H9 (cell line): ENCODE data around the gene ZNRF1. TPM values are rescaled to one million over a fixed set of nuclear protein-coding genes. Genes with fewer than 3 reads are reported as not detected.

Experiments
- DNase-seq: peaks from one replicate; pipeline ENCODE4 v3.0.0-alpha.2; 2017
- H2AFZ ChIP-seq: one replicate; pipeline ENCODE4 v1.6.1; 2013; ENCODE audit warnings: mild to moderate bottlenecking, low read length, control low read depth, moderate library complexity
- H2AK5ac ChIP-seq: 2 replicates; pipeline ENCODE4 v1.6.1; 2013; ENCODE audit warnings: low read length, control low read depth, mixed read lengths; ENCODE audit not compliant: insufficient read length
- H2BK120ac ChIP-seq: one replicate; pipeline ENCODE4 v1.6.1; 2013; ENCODE audit warnings: low read depth, mild to moderate bottlenecking, low read length, control low read depth, inconsistent platforms; ENCODE audit not compliant: poor library complexity, severe bottlenecking
- H2BK12ac ChIP-seq: 2 replicates; pipeline ENCODE4 v1.6.1; 2013; ENCODE audit warnings: low read length, control low read depth, mixed read lengths, low read depth; ENCODE audit not compliant: insufficient read length
- H2BK15ac ChIP-seq: 2 replicates; pipeline ENCODE4 v1.6.1; 2013; ENCODE audit warnings: low read depth, low read length, control low read depth
- H2BK20ac ChIP-seq: one replicate; pipeline ENCODE4 v1.6.1; 2013; ENCODE audit warnings: low read depth, mild to moderate bottlenecking, low read length, control low read depth, inconsistent platforms; ENCODE audit not compliant: poor library complexity, severe bottlenecking
- H2BK5ac ChIP-seq: 2 replicates; pipeline ENCODE4 v1.6.1; 2013; ENCODE audit warnings: low read length, control low read depth, mixed read lengths; ENCODE audit not compliant: insufficient read length
- H3K14ac ChIP-seq: 2 replicates; pipeline ENCODE4 v1.6.1; 2013; ENCODE audit warnings: low read length, control low read depth; ENCODE audit not compliant: insufficient read depth
- H3K18ac ChIP-seq: 2 replicates; pipeline ENCODE4 v1.6.1; 2013; ENCODE audit warnings: low read depth, mild to moderate bottlenecking, mixed read lengths, low read length, control low read depth; ENCODE audit not compliant: insufficient read length
- H3K23ac ChIP-seq: 2 replicates; pipeline ENCODE4 v1.6.1; 2013; ENCODE audit warnings: low read length, control low read depth, mixed read lengths, low read depth; ENCODE audit not compliant: insufficient read length
- H3K23me2 ChIP-seq: 2 replicates; pipeline ENCODE4 v1.6.1; 2013; ENCODE audit warnings: low read depth, mild to moderate bottlenecking, mixed read lengths, low read length, control low read depth; ENCODE audit not compliant: insufficient read length, poor library complexity, severe bottlenecking
- H3K27ac ChIP-seq: 2 replicates; pipeline ENCODE4 v1.5.1; 2013; ENCODE audit warnings: low read length, control low read depth, mixed read lengths, low read depth; ENCODE audit not compliant: insufficient read length
- H3K27me3 ChIP-seq: 2 replicates; pipeline ENCODE4 v1.6.1; 2013; ENCODE audit warnings: low read length, control low read depth, inconsistent platforms; ENCODE audit not compliant: insufficient read depth
- H3K4ac ChIP-seq: 2 replicates; pipeline ENCODE4 v1.6.1; 2013; ENCODE audit warnings: low read depth, mild to moderate bottlenecking, control low read depth, inconsistent platforms, low read length, moderate library complexity
- H3K4me1 ChIP-seq: 2 replicates; pipeline ENCODE4 v1.6.1; 2013; ENCODE audit warnings: low read length, control low read depth, inconsistent platforms; ENCODE audit not compliant: insufficient read depth
- H3K4me2 ChIP-seq: 2 replicates; pipeline ENCODE4 v1.6.1; 2013; ENCODE audit warnings: low read length, control low read depth, mixed read lengths; ENCODE audit not compliant: insufficient read length, insufficient read depth
- H3K56ac ChIP-seq: 2 replicates; pipeline ENCODE4 v1.6.1; 2013; ENCODE audit warnings: low read depth, mild to moderate bottlenecking, mixed read lengths, low read length, control low read depth; ENCODE audit not compliant: insufficient read length
- H3K79me1 ChIP-seq: 2 replicates; pipeline ENCODE4 v1.6.1; 2013; ENCODE audit warnings: low read depth, mild to moderate bottlenecking, moderate library complexity, low read length, control low read depth, inconsistent platforms; ENCODE audit not compliant: insufficient read depth, poor library complexity, severe bottlenecking
- H3K79me2 ChIP-seq: 2 replicates; pipeline ENCODE4 v1.6.1; 2013; ENCODE audit warnings: low read length, control low read depth, inconsistent platforms; ENCODE audit not compliant: insufficient read depth
- H3K9ac ChIP-seq: 2 replicates; pipeline ENCODE4 v1.6.1; 2013; ENCODE audit warnings: low read length, control low read depth, mixed read lengths; ENCODE audit not compliant: insufficient read length; ENCODE audit errors: extremely low read depth
- H3K9me3 ChIP-seq: one replicate; pipeline ENCODE4 v1.6.1; 2013; ENCODE audit warnings: low read depth, low read length, inconsistent platforms; ENCODE audit not compliant: control insufficient read depth
- H3T11ph ChIP-seq: one replicate; pipeline ENCODE4 v1.6.1; 2013; ENCODE audit warnings: mild to moderate bottlenecking, low read length, control low read depth, inconsistent platforms
- H4K20me1 ChIP-seq: one replicate; pipeline ENCODE4 v1.6.1; 2013; ENCODE audit not compliant: control insufficient read depth, insufficient read length, insufficient read depth
- H4K5ac ChIP-seq: 2 replicates; pipeline ENCODE4 v1.6.1; 2013; ENCODE audit warnings: low read depth, mild to moderate bottlenecking, mixed read lengths, low read length, control low read depth; ENCODE audit not compliant: insufficient read length
- H4K8ac ChIP-seq: replicated peaks from 2 replicates; pipeline ENCODE4 v1.6.1; 2013; ENCODE audit warnings: low read length, control low read depth, mixed read lengths, low read depth; ENCODE audit not compliant: insufficient read length
- H4K91ac ChIP-seq: 2 replicates; pipeline ENCODE4 v1.6.1; 2013; ENCODE audit warnings: low read depth, mild to moderate bottlenecking, moderate library complexity, mixed read lengths, low read length, control low read depth; ENCODE audit not compliant: insufficient read length
- H3K27ac Mint-ChIP-seq, 3 experiments: 2 replicates in 2 of 3; 3 replicates in 1 of 3; pipeline ENCODE4 v1.8.0; 2020 to 2021; ENCODE audit warnings: mixed read lengths in 3 of 3, mild to moderate bottlenecking in 1 of 3, moderate library complexity in 1 of 3
- H3K27me3 Mint-ChIP-seq: 2 replicates; pipeline ENCODE4 v1.8.0; 2021; ENCODE audit warnings: low read depth, mild to moderate bottlenecking, moderate library complexity, mixed read lengths
- H3K36me3 Mint-ChIP-seq, 3 experiments: 2 replicates in 2 of 3; 3 replicates in 1 of 3; pipeline ENCODE4 v1.8.0; 2020 to 2021; ENCODE audit warnings: low read depth in 3 of 3, mixed read lengths in 3 of 3; ENCODE audit not compliant: insufficient read depth in 1 of 3
- H3K4me1 Mint-ChIP-seq, 2 experiments: 2 replicates each; pipeline ENCODE4 v1.8.0; 2020; ENCODE audit warnings: mixed read lengths in 2 of 2
- H3K4me3 Mint-ChIP-seq, 2 experiments: 2 replicates in 1 of 2; 3 replicates in 1 of 2; pipeline ENCODE4 v1.8.0; 2020 to 2021; ENCODE audit warnings: mild to moderate bottlenecking in 2 of 2, mixed read lengths in 2 of 2, moderate library complexity in 1 of 2
- H3K9me3 Mint-ChIP-seq, 2 experiments: 2 replicates in 1 of 2; 3 replicates in 1 of 2; pipeline ENCODE4 v1.8.0; 2020; ENCODE audit warnings: mild to moderate bottlenecking in 2 of 2, mixed read lengths in 2 of 2, moderate library complexity in 1 of 2
- WGBS: extraction: QIAGEN DNeasy Blood & Tissue Kit; methylation state at CpG from one replicate; pipeline ENCODE4 v1.1.7; 2013; ENCODE audit warnings: missing lambda C conversion rate, low lambda C conversion rate, mixed read lengths; ENCODE audit not compliant: insufficient read length; ENCODE audit errors: extremely low coverage; 5-methylcytosine and 5-hydroxymethylcytosine counted together
- total RNA-seq: library from RNA; stranded (reverse); gene quantifications from 2 replicates; pipeline ENCODE4 v1.2.1, GENCODE V29; 2021
- TF ChIP-seq, protein P1 (sequence below): fragments of 200-600 bp; sonication (generic); conservative IDR thresholded peaks from 3 replicates; pipeline ENCODE4 v1.8.0; 2021; ENCODE audit warnings: antibody characterized with exemption, mild to moderate bottlenecking

Gene ZNRF1
- total RNA-seq, 1 experiment from 2014 or later: 49.6 TPM

DNA sequence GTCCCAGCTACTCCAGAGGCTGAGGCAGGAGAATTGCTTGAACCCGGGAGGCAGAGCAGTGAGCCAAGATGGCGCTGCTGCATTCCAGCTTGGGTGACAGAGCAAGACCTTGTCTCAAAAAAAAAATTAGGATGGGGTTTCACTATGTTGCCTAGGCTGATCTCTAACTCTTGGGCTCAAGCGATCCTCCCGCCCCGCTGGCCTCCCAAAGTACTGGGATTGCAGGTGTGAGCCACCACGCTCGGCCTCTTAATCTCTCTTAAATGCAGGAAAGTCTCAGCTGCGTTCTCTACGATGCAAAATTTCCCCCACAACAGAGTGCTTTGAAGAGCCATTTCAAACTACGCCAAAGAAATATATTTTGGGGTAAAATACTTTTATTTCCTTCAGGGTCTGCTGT, 8.0 kb upstream of the ZNRF1 start:
- H4K20me1 ChIP-seq: no peaks in the 10 kb centered on the region
- H3K56ac ChIP-seq: no peak overlapping the region
- no peaks in the 10 kb centered on the region for H3K36me3 Mint-ChIP-seq
- H2AK5ac ChIP-seq: no peak overlapping the region
- no peak overlapping the region for H3K4me2 ChIP-seq
- H4K8ac ChIP-seq: no peak overlapping the region
- H3K4me1 ChIP-seq: no peaks in the 10 kb centered on the region
- H3K27ac Mint-ChIP-seq: no peak overlapping the region
- no CpG with 5 or more reads among the region's 10 CpGs for WGBS
- no peak overlapping the region for H3K14ac ChIP-seq
- H2BK12ac ChIP-seq: no peak overlapping the region
- peaks cover 14 to 19% of the 10 kb centered on the region in 2 experiments for H3K4me1 Mint-ChIP-seq
- H3K4ac ChIP-seq: no peak overlapping the region
- H2BK120ac ChIP-seq: no peak overlapping the region
- no peak overlapping the region for H2BK15ac ChIP-seq
- TF ChIP-seq, protein P1, sequence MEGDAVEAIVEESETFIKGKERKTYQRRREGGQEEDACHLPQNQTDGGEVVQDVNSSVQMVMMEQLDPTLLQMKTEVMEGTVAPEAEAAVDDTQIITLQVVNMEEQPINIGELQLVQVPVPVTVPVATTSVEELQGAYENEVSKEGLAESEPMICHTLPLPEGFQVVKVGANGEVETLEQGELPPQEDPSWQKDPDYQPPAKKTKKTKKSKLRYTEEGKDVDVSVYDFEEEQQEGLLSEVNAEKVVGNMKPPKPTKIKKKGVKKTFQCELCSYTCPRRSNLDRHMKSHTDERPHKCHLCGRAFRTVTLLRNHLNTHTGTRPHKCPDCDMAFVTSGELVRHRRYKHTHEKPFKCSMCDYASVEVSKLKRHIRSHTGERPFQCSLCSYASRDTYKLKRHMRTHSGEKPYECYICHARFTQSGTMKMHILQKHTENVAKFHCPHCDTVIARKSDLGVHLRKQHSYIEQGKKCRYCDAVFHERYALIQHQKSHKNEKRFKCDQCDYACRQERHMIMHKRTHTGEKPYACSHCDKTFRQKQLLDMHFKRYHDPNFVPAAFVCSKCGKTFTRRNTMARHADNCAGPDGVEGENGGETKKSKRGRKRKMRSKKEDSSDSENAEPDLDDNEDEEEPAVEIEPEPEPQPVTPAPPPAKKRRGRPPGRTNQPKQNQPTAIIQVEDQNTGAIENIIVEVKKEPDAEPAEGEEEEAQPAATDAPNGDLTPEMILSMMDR: no peak
- no peak overlapping the region for H2BK20ac ChIP-seq
- no peaks in the 10 kb centered on the region for H3K9me3 ChIP-seq
- H3K79me2 ChIP-seq: no peaks in the 10 kb centered on the region
- H2BK5ac ChIP-seq: no peak overlapping the region
- H3K18ac ChIP-seq: no peak overlapping the region
- no peak for DNase-seq
- H4K91ac ChIP-seq: no peak overlapping the region
- no peaks in the 10 kb centered on the region for H3K27me3 ChIP-seq
- H3K9ac ChIP-seq: no peak overlapping the region
- no peak overlapping the region for H3K4me3 Mint-ChIP-seq
- no peak overlapping the region for H4K5ac ChIP-seq
- no peaks in the 10 kb centered on the region for H3K23me2 ChIP-seq
- H3K79me1 ChIP-seq: no peaks in the 10 kb centered on the region
- no peak overlapping the region for H3T11ph ChIP-seq
- no peaks in the 10 kb centered on the region for H3K9me3 Mint-ChIP-seq
- no peak overlapping the region for H3K23ac ChIP-seq
- H3K27ac ChIP-seq: no peak overlapping the region
- H3K27me3 Mint-ChIP-seq: no peaks in the 10 kb centered on the region; the same call in none of the 2 replicates
- no peak overlapping the region for H2AFZ ChIP-seq
